Osteocyte (in vitro differentiated cells): ENCODE measurements around the gene TUBE1. TPM values are rescaled to one million over a fixed set of nuclear protein-coding genes. Genes with fewer than 3 reads are reported as not detected.

Experiments
- DNase-seq: peaks from one replicate; pipeline ENCODE4 v3.0.0; 2021; ENCODE audit warnings: mixed read lengths; ENCODE audit not compliant: unreplicated experiment; ENCODE audit errors: extremely low spot score
- H3K27ac Mint-ChIP-seq: one replicate; pipeline ENCODE4 v1.8.0; 2021; ENCODE audit warnings: mild to moderate bottlenecking, mixed read lengths; ENCODE audit not compliant: unreplicated experiment
- H3K27me3 Mint-ChIP-seq: one replicate; pipeline ENCODE4 v1.8.0; 2021; ENCODE audit warnings: mixed read lengths; ENCODE audit not compliant: unreplicated experiment
- H3K36me3 Mint-ChIP-seq: one replicate; pipeline ENCODE4 v1.8.0; 2021; ENCODE audit warnings: mixed read lengths; ENCODE audit not compliant: unreplicated experiment
- H3K4me1 Mint-ChIP-seq: one replicate; pipeline ENCODE4 v1.8.0; 2021; ENCODE audit warnings: mixed read lengths; ENCODE audit not compliant: unreplicated experiment
- H3K4me3 Mint-ChIP-seq: one replicate; pipeline ENCODE4 v1.8.0; 2021; ENCODE audit warnings: mild to moderate bottlenecking, moderate library complexity, mixed read lengths; ENCODE audit not compliant: unreplicated experiment
- H3K9me3 Mint-ChIP-seq: one replicate; pipeline ENCODE4 v1.8.0; 2021; ENCODE audit warnings: mixed read lengths; ENCODE audit not compliant: unreplicated experiment
- CTCF ChIP-seq: fragments of 200-600 bp; sonication (generic); IDR thresholded peaks from 2 replicates; pipeline ENCODE4 v1.5.0; 2021; ENCODE audit warnings: antibody characterized with exemption, mild to moderate bottlenecking, moderate library complexity
- total RNA-seq: library from RNA; stranded (reverse); gene quantifications from 2 replicates; pipeline ENCODE4 v1.2.1, GENCODE V29; 2021

The TUBE1 gene
- total RNA-seq, 1 donor from 2014 or later = 27.6 TPM

DNA sequence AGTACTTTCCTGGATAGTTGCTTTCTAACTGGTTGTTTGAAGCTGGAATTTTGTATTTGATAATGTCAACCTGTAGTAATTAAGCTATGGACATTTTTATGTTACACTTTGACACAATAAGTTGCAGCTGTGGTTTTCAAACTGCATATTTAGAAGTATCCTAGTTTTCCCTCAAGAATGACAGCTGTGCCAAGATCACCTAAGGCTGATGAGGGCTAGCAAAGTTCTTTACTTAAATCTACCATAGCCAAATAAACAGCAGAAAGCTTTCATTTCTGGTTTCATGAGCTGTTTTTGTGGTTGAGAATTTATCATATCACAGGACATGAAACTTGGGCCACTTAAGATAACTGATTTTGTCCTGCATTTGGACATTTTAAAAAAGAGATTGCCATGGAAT is 30.8 kb upstream of the TUBE1 start:
- no peak overlapping the region for H3K4me3 Mint-ChIP-seq
- no peaks in the 10 kb centered on the region for H3K9me3 Mint-ChIP-seq
- TF ChIP-seq CTCF = no peak
- H3K36me3 Mint-ChIP-seq = peaks cover 78% of the 10 kb centered on the region
- H3K27ac Mint-ChIP-seq = no peak overlapping the region
- no peaks in the 10 kb centered on the region for H3K27me3 Mint-ChIP-seq
- no peaks in the 10 kb centered on the region for H3K4me1 Mint-ChIP-seq
- DNase-seq = no peak

- peaks cover 78% of the 10 kb centered on the region for H3K36me3 Mint-ChIP-seq
- H3K4me1 Mint-ChIP-seq = no peaks in the 10 kb centered on the region
- DNase-seq = no peak
- no peaks in the 10 kb centered on the region for H3K9me3 Mint-ChIP-seq
- H3K4me3 Mint-ChIP-seq = no peak overlapping the region
- no peak for TF ChIP-seq CTCF
- H3K27me3 Mint-ChIP-seq = no peaks in the 10 kb centered on the region
- H3K27ac Mint-ChIP-seq = no peak overlapping the region
These were observed 30.3 kb upstream of the TUBE1 start for GRCh38 chr6:112117554-112117953.

- no peak overlapping the region for H3K27ac Mint-ChIP-seq
- H3K27me3 Mint-ChIP-seq = no peaks in the 10 kb centered on the region
- no peaks in the 10 kb centered on the region for H3K4me1 Mint-ChIP-seq
- no peak overlapping the region for H3K4me3 Mint-ChIP-seq
- H3K9me3 Mint-ChIP-seq = no peaks in the 10 kb centered on the region
- DNase-seq = no peak
- TF ChIP-seq CTCF = no peak
- H3K36me3 Mint-ChIP-seq = peaks cover 83% of the 10 kb centered on the region
These were observed 28.9 kb upstream of the TUBE1 start for GRCh38 chr6:112116221-112116620.

DNA sequence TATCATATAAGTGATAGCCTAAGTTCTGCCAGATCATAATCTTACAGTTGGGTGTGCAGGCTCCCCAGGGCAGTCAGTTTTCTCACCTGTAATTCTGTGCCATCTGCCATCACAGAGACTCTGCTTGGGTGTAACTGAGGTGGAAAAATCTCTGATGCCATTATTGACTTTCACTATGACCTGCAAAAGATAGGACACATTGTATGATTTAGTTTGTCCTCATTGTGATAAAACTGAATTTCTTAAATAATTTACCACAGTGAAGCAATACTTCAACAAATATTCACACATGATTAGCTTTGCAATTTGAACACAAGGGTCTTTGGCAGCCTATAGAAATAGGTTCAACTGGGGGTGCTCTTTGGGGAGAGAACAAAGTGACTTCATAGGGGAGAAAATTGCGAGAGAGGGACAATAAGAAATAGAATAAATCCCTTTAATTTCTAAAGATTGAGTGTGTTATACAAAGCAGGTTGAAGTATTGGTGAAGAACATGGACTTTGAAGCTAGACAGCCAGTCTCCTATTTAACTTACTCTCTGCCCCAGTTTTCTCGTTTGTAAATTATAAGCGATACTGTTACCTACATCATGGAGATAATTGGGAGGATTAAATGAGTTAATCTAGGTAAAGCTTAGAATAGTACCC is 27.4 kb upstream of the TUBE1 start:
- TF ChIP-seq CTCF = no peak
- Mint-ChIP-seq H3K27me3 (no peaks in the 10 kb centered on the region), H3K9me3 (no peaks in the 10 kb centered on the region), H3K27ac (no peak overlapping the region), H3K36me3 (peaks cover 75% of the 10 kb centered on the region), H3K4me3 (no peak overlapping the region), H3K4me1 (no peaks in the 10 kb centered on the region)
- no peak for DNase-seq

GRCh38 chr6:112113918-112114317 is 26.6 kb upstream of the TUBE1 start:
- H3K27me3 Mint-ChIP-seq = no peaks in the 10 kb centered on the region
- H3K4me1 Mint-ChIP-seq = no peaks in the 10 kb centered on the region
- H3K36me3 Mint-ChIP-seq = peaks cover 75% of the 10 kb centered on the region
- DNase-seq = no peak
- H3K9me3 Mint-ChIP-seq = no peaks in the 10 kb centered on the region
- no peak overlapping the region for H3K4me3 Mint-ChIP-seq
- no peak overlapping the region for H3K27ac Mint-ChIP-seq
- no peak for TF ChIP-seq CTCF
